ENCODE results near the gene NEDD1. TPM values are rescaled to one million over a fixed set of nuclear protein-coding genes. Genes with fewer than 3 reads are reported as not detected.

The NEDD1 gene
- total RNA-seq, 1 donor from 2014 or later = 13.7 TPM

DNA sequence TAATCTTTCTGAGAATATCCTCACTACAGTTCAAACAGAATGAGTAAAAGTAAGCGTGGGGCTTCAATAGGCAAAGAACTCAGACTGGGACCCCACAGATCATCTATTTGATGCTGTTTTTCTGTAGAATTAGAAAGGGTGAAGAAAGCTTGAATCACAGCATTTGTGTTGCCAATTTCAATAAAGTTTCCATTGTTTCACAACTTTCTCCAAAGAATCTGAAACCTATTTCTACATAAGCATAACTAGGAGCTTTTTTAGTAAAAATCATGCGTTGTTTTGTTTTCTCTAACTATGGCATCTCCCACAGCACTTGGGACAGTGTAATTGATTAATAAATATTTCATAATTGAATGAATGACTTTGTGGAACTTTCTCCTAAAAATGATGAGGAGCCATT, 16.7 kb upstream of the NEDD1 start:
- DNase-seq (ENCODE audit: missing footprints) (no peak), ATAC-seq (no peak)
- intact Hi-C loops (cut with DNase I) = no loop called here

DNA sequence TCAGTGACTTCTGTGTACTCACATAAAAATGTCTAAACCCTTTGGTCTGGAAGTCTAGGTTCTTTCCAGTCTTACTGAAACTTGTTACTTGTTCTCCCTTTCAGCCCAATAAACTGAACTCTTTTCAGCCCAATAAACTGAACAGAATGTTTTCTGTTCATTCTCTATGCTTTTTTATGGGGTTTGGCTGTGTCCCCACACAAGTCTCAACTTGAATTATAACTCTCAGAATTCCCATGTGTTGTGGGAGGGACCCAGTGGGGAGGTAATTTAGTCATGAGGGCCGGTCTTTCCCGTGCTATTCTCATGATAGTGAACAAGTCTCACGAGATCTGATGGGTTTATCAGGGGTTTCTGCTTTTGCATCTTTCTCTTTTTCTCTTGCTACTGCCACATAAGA, 15.0 kb upstream of the NEDD1 start:
- DNase-seq (ENCODE audit: missing footprints) = no peak
- intact Hi-C loops (cut with DNase I) = no loop called here
- ATAC-seq = no peak

DNA sequence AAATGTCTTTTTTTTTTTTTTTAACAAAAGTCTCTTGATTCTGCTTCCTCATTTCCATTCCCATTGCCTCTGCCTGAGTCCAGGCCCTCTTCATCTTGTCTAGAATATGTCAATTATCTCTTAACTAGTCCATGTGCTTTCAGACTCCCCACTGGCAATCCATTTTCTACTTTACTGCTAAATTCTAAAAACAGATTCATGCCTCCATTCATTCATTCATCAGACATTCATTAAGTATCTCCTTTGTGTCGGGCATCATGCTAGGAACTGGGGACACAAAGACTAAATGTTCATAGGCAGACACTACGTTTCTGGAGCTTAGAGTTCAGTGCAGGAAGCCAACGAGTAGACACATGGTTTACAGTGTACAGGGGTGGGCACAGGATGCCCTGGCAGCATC, 9.6 kb upstream of the NEDD1 start:
- no peak for DNase-seq (ENCODE audit: missing footprints)
- intact Hi-C loops (cut with DNase I) = no loop called here
- no peak for ATAC-seq

DNA sequence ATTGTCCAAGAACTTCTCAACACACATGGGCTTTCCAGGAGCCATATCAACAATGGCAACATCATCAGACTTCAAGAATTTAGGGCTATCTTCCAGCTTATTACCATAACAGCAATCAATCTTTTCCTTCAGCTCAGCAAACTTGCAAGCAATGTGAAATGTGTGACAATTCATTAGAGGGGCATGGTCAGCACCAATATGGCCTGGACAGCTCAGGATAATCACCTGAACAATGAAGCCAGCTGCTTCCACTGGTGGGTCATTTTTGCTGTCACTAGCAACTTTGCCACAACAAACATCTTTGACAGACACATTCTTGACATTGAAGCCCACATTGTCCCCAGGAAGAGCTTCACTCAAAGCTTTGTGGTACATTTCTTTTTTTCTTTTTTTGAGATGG, 5.9 kb upstream of the NEDD1 start:
- intact Hi-C loops (cut with DNase I) = no loop called here
- ATAC-seq (no peak), DNase-seq (ENCODE audit: missing footprints) (no peak)

DNA sequence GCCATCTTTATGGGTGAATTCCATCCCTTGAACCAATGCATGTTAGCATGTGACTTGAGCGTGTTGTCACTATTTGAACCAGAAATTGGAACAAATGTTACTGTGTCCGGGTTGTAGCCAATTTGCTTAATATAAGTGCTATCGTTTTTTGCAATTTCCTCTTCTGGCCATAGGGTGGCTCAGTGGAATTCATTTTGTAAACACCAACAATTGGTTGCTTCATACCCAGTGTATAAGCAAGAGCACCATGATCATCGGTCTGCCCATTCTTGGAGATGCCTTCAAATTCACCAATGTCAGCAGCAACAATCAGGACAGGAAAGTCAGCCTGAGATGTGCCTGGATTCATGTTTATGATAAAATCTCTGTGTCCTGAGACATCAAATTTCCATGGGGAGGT, 5.0 kb upstream of the NEDD1 start:
- no peak for ATAC-seq
- DNase-seq (ENCODE audit: missing footprints) = no peak
- intact Hi-C loops (cut with DNase I) = no loop called here

DNA sequence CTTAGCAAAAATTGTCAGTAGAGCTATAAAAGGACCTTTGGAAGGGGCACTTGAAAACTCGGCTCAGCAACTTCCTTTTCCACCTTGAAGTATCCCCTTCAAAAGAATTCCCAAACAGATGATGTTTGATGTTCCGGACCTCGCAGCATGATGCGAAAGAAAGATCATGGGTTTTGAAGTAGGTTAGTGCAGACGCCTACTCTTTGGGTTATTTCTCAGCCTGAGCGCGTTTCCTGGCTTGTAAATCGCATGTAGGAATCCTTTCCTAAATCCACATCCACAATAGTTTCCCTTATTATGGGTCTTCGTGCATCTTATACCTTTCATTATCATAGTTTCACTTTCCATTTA, 584 bp upstream of the NEDD1 start:
- ATAC-seq (no peak), DNase-seq (ENCODE audit: missing footprints) (no peak)
- intact Hi-C loops (cut with DNase I) = no loop called here

DNA sequence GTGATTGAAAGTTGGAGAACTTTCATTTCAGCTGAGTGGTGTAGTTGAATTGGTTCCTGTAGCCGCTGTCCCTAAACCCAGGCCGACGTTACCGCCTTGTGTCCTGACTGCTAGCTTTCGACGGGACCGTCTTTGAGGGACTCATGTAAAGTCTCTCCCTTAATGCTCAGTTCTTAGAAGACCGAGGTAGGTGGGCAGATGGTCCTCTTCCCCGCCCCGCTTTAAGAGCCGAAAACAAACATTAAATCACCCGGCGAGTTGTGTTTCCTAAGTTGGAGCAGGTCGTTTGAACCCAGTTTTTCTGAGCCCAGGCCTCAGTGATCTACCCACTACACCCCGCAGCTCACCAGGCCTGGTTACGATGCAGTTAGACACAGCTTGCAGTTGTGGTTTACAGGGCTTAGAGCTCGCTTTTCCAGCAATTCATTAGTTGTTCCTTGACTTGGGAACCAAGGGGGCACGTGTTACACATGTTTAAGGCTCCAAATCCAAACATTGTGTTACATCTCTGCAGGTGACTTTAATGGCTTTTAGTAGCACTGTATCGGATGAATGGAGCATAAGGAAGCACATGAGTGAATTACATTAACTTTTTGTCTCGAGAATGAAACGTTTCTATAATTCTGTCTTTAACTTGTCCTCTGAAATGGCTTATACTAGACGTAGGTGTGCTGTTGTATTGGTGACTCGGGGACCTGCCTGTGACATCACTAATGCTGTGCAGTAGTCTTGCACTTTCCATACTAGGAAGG, 790 bp downstream of the NEDD1 start:
- intact Hi-C loops (cut with DNase I) = no loop called here
- DNase-seq (ENCODE audit: missing footprints) = no peak
- peak; percentile 32 for ATAC-seq

DNA sequence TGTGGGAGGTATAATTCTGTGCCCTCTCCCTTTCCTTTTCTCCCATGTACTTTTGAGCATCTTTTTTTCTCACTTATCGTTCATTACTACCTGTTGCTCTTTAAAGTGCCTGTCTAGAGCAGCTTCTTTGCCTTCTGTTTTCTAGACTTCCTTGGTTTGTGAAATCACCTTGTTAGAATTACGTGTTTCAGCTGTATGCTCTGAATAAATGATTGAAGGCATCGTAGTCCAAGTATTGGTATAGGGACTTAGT, 1.3 kb downstream of the NEDD1 start:
- intact Hi-C loops (cut with DNase I) = no loop called here

DNA sequence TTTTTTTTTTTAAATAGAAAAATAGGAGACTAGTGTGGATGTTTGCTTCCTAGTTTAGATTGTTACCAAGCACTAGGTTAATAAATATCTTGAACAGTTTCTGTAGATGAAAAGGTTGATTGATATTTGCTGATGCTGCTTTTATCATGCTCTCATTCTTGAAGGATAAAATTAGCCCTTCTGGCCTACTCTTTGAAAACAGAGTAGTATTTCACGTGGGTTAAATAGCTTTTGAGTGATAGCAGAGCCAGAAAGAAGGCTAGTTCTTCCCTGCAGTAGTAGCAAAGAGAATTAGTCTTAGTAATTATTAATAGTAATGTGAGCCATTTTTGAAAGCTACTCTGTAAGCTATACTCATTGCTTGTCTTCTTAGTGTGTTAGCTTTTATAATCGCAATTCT, 5.2 kb downstream of the NEDD1 start:
- no peak for DNase-seq (ENCODE audit: missing footprints)
- intact Hi-C loops (cut with DNase I) = no loop called here
- ATAC-seq = no peak

More for the DNA sequence above, 1.3 kb downstream of the NEDD1 start:
- no peak for ATAC-seq
- DNase-seq (ENCODE audit: missing footprints) = no peak

DNA sequence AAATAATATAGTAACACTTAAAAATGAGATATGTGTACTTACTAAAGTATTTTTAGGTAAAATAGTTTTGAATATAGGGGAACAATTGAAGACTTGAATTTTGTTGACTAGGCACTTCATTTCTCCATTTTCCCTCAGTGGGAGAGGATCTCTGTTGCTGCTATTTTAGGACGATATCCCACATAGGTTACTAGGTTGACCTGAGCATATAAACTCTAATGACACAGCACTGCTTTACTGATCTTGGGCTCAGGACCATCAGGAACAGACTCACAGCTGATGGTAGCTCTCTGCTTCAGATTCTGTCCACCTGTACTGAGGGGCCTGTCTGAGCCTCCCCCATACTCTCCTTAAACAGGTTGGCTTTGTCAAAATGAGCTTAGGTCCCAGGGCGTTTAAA, 5.9 kb downstream of the NEDD1 start:
- intact Hi-C loops (cut with DNase I) = no loop called here
- DNase-seq (ENCODE audit: missing footprints) (no peak), ATAC-seq (no peak)

DNA sequence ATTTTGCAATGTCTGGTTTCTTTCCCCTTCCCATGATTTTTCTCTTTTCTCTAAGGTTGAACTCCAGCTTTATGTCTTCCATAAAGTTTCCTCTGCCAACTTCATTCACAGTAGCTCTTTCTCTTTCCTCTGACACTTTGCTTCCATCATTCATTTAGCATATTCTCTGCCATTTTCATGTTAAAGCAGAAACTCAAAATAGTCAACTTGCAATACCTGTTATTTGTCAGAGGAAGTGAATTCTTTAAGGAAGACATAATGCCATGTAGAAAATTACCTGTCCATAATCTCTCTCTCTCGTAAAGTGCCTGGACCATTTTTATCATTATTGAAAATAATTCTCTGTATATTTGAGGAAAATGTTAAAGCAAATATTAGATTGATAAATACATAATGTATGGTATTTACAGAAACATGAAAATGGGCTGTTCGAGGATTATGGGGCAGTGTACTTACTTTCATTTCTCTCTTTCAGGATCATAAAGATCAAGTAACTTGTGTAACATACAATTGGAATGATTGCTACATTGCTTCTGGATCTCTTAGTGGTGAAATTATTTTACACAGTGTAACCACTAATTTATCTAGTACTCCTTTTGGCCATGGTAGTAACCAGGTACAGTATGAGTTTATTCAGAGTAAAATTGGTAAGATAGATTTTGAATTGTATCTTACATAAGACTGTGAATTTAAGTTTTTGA, 12.6 kb downstream of the NEDD1 start:
- no peak for ATAC-seq
- intact Hi-C loops (cut with DNase I) = no loop called here

DNA sequence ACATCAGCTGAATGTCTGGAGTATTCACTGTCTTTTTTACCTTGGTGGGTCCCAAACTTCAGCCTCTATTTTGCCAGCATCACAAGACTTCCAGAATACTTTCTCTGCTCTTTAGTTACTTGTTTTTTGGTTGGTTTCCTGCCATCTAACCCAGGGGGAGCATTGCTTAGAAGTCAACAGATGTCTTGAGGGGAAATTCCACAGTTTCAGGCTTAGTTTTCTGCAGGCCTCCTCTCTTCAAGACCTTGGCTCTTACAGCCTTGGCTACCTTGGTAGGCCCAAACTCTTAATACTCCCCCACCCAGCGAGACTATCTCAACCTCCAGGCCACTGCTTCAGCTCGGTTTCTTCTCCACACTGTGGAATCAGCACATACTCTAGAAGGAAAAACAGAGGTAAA, 41.7 kb downstream of the NEDD1 start:
- intact Hi-C loops (cut with DNase I) = no loop called here
- ATAC-seq = no peak
- no peak for DNase-seq (ENCODE audit: missing footprints)

More for the DNA sequence above, 12.6 kb downstream of the NEDD1 start:
- no peak for DNase-seq (ENCODE audit: missing footprints)

DNA sequence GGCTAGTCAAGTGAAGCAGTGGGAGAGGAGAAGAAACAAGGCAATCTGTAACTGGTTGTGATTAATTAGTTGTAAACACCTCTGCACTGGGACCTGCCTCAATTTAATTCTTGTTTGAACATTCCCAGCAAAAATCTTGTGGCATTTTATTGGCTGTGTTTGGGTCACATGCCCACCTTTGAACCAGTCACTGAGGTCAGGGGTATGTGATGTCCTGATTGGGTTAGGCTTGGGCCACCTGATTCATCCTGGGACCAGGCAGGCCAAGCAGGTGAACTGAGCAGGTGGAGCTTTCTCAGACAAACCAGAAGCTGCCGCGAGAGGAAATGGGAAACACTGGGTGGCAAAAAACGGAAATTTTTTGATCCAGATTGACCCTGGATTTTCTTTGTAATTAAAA, 72.5 kb downstream of the NEDD1 start:
- no peak for DNase-seq (ENCODE audit: missing footprints)
- intact Hi-C loops (cut with DNase I) = no loop called here
- no peak for ATAC-seq

DNA sequence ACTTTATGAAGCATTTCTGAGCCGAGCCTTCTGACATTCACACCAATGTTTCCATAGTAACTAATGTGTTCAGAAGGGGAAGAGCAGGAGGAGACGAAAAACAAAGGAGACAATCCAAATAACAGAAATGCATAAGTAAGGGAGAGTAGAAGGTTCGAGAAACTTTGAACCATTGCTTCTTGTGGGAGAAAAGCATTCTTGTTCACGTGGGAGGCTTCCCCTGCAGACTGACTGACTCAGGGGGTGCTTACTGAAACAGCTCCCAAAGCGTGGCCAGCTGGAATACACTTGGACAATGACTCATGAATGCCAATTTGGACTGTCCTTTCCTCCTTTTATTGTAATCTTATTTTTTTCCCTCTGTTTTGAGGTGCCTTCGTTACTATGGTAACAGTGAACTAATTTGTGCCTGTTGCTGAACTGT, 73.9 kb downstream of the NEDD1 start:
- DNase-seq (ENCODE audit: missing footprints) (no peak), ATAC-seq (no peak)
- intact Hi-C loops (cut with DNase I) = loop anchor here (10.0 kb wide), 1 partner anchor 324 kb away; no protein-coding TSS in a partner anchor

DNA sequence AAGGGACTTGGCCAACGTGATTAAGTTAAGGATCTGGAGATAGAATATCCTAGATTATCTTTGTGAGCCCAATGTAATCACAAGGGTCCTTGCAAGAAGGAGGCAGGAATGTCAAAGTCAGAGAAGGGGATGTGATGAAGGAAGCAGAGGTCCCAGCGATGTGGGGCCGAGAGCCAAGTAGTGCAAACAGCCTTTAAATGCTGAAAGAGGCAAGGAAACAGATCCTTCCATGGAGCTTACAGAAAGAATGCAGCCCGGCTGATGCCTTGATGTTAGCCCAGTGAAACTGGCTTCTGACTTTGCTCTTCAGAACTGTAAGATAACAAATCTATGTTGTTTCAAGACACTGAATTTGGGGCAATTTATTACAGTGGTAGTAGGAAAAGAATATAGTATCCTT, 74.9 kb downstream of the NEDD1 start:
- ATAC-seq = no peak
- intact Hi-C loops (cut with DNase I) = loop anchor here (10.0 kb wide), 1 partner anchor 323 kb away; no protein-coding TSS in a partner anchor

DNA sequence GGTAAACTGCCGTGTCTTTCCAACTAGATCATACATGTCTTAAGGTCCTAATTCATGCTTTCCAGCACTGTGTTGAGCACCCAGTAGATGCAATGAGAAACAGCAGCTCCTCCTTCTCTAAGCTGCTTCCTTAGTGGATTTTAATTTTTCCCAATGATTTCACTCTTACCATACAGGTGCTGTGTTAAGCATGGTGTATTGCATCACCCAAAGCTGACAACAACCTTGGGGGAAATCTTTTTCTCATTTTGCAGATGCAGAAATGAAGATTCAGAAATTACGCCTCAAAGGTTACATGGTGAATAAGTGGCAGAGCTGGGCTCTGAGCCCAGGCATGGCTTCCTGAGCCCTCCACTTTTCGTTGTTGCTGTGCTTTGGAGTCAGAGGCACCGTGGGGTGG, 75.6 kb downstream of the NEDD1 start:
- ATAC-seq = no peak
- intact Hi-C loops (cut with DNase I) = loop anchor here (10.0 kb wide), 1 partner anchor 322 kb away; no protein-coding TSS in a partner anchor
- no peak for DNase-seq (ENCODE audit: missing footprints)

More for the DNA sequence above, 74.9 kb downstream of the NEDD1 start:
- DNase-seq (ENCODE audit: missing footprints) = no peak

DNA sequence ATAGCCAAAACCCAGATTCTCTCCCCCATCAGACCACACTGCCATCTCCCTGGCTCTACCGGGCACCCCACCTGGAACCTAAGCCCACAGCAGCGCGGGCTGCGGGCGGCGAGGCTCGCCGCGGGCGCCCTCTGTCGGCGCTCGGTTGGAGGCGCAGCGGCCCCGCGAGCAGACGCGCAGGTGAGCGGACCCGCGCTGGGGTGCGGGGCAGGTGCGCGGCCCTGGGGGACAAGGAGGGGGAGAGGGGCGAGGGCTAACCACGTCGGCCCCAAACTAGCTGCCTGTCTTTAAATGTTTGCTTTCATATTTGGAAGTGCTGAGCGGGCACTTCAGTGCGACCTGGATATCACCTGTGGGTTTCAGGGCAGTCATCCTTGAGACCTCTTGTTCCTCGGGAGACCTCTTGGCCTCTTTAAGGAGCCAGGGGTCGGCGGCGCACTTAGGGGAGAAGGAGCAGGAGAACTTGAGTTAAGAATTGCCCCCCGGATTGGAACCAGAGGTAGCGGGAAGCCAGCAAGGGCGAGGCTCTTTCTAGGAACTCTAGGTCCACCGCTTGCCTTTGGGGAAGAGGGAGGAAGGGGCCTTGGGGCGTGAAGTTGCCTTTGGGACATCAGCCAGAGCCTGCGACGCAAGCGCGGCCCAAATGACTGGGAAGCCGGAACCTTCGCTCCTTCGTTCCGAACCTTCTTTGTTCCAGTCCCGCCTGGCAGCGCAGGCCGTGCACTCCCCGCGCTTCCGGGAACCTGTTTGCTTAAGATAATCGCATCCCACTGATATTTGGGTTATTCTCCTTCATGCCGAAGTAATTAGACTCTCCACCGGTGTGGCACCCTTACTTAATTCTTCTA, 78.7 kb downstream of the NEDD1 start:
- no peak for ATAC-seq

DNA sequence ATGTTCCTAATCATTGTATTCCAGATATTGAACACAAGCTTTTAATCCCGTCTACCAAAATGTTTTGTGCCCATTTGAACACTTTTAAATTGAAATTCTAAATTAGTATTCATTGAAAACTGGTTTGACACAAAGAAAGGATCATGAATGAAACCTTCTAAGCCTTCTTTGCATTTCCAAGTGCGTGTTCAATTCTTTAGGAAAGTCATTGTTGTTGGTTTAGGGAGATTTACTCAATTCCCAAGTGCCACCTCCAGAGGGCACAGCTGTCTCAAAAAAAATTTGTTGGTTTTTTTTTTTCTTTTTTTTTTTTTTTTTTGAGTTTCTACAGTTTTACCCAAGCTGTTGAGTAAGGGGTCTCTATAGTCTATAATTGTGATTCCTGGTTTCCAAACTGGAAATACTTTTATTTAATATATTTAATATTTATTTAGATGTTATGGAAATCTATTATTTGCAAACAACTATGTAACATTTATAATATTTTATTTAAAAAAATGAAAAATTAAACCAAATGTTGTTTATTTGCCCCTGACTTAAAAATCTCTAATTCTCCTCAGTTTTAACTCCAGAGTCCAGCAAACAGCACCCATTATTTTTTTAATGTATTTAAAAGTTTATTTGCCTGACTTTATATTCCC, 79.9 kb downstream of the NEDD1 start:
- DNase-seq (ENCODE audit: missing footprints) (no peak), ATAC-seq (no peak)
- intact Hi-C loops (cut with DNase I) = loop anchor here (5.0 to 10.0 kb wide), 2 partner anchors 318 to 410 kb away; no protein-coding TSS in a partner anchor

More for the DNA sequence above, 78.7 kb downstream of the NEDD1 start:
- peak; percentile 70 for DNase-seq (ENCODE audit: missing footprints)
- intact Hi-C loops (cut with DNase I) = loop anchor here (5.0 to 10.0 kb wide), 2 partner anchors 319 to 408 kb away; no protein-coding TSS in a partner anchor

DNA sequence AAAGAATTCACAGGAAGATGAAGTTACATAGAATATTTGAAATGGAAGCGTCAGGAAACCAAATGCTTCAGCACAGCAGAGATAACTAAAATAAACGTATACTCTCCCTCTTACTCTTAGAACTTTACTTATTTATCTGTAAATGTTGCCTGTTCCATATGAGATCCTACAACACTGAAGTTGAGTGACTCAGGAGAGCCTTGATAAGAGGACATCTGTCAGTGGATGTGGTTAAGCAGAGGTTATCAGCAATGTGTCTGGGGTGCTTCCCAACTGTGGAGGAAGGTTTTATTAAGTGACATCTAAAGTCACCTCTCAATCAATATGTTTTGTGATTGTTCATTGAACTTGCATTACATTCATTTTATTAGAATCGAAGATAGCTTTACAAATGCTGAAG, 81.9 kb downstream of the NEDD1 start:
- intact Hi-C loops (cut with DNase I) = loop anchor here (5.0 to 10.0 kb wide), 2 partner anchors 316 to 412 kb away; no protein-coding TSS in a partner anchor
- ATAC-seq = no peak
- DNase-seq (ENCODE audit: missing footprints) = no peak

All from Right ventricle myocardium inferior (tissue), 1 donor.